GM12878 (cell line): Measurements from ENCODE around the gene KIAA0930. TPM values are rescaled to one million over a fixed set of nuclear protein-coding genes. Genes with fewer than 3 reads are reported as not detected.

ENCODE experiments used
- ATAC-seq: fragments of 200-7000 bp; cut with Tn5 transposase; 3 replicates; pipeline ENCODE4 v1.9.1; 2020; ENCODE audit warnings: mild to moderate bottlenecking, moderate library complexity
- BruUV-seq: library from RNA; stranded (reverse); fragments of 400-500 nt; replicated peaks from 2 replicates; lab custom pipeline; 2021; lab: Mats Ljungman, UMichigan
- CTCF ChIA-PET: fragments of 300-600 bp; sonication (Branson Sonifier 250); formaldehyde crosslinking; extraction: SDS; loops from one replicate; lab custom pipeline; 2021; ENCODE audit warnings: inconsistent platforms; lab: Yijun Ruan, JAX
- POLR2A ChIA-PET: fragments of 350-600 bp; formaldehyde crosslinking; extraction: SDS; loops from one replicate; lab custom pipeline; 2021; ENCODE audit warnings: inconsistent platforms; lab: Charles Lee
- RAD21 ChIA-PET: fragments of 300-600 bp; sonication (Branson Sonifier 250); formaldehyde crosslinking; loops from one replicate; lab custom pipeline; 2023; ENCODE audit warnings: antibody characterized with exemption; ENCODE audit not compliant: unreplicated experiment; lab: Charles Lee
- SMC1A ChIA-PET: fragments of 300-600 bp; sonication (Branson Sonifier 250); formaldehyde crosslinking; loops from one replicate; lab custom pipeline; 2023; ENCODE audit not compliant: unreplicated experiment, uncharacterized antibody; lab: Charles Lee
- DNase-seq: peaks from one replicate; pipeline ENCODE4 v3.0.0-alpha.2; 2011; ENCODE audit warnings: low read depth, low spot score
- FAIRE-seq: peaks from 3 replicates; lab custom pipeline; 2011; peaks lifted over from hg19 to GRCh38; lab: Jason Lieb, UNC
- H2AFZ ChIP-seq: 2 replicates; pipeline ENCODE4 v1.6.0; 2011; ENCODE audit warnings: low read depth, low read length, control low read depth; ENCODE audit not compliant: control insufficient read depth
- H3K27ac ChIP-seq: 2 replicates; pipeline ENCODE4 v1.5.1; 2011; ENCODE audit warnings: control low read depth; ENCODE audit not compliant: control insufficient read depth, insufficient read depth
- H3K27me3 ChIP-seq, 2 experiments: replicated peaks in 1 of 2; 2 replicates each; pipeline versions ENCODE4 v1.6.0 to v1.6.1; 2011; ENCODE audit warnings: low read length in 1 of 2; ENCODE audit not compliant: control insufficient read depth in 2 of 2, insufficient read depth in 2 of 2
- H3K36me3 ChIP-seq, 2 experiments: 2 replicates each; pipeline ENCODE4 v1.5.1; 2011; ENCODE audit warnings: low read length in 1 of 2; ENCODE audit not compliant: control insufficient read depth in 2 of 2, insufficient read depth in 2 of 2
- H3K4me1 ChIP-seq: 2 replicates; pipeline ENCODE4 v1.6.1; 2011; ENCODE audit warnings: mild to moderate bottlenecking, low read length, moderate library complexity, mixed read lengths; ENCODE audit not compliant: control insufficient read depth, insufficient read depth
- H3K4me2 ChIP-seq: 2 replicates; pipeline ENCODE4 v1.6.0; 2011; ENCODE audit warnings: control low read depth; ENCODE audit not compliant: control insufficient read depth, insufficient read depth
- H3K4me3 ChIP-seq: fragments of 200-600 bp; sonication (generic); 2 replicates; pipeline ENCODE4 v1.5.1; 2016
- H3K79me2 ChIP-seq: 2 replicates; pipeline ENCODE4 v1.6.0; 2011; ENCODE audit warnings: low read length; ENCODE audit not compliant: control insufficient read depth, insufficient read depth
- H3K9ac ChIP-seq: 2 replicates; pipeline ENCODE4 v1.8.0; 2011; ENCODE audit warnings: low read length, control low read depth, mixed read lengths; ENCODE audit not compliant: control insufficient read depth, insufficient read depth
- H3K9me3 ChIP-seq: replicated peaks from 3 replicates; pipeline ENCODE4 v1.5.1; 2011; ENCODE audit warnings: mild to moderate bottlenecking, low read length; ENCODE audit not compliant: control insufficient read depth, insufficient read depth
- H4K20me1 ChIP-seq: 2 replicates; pipeline ENCODE4 v1.6.0; 2011; ENCODE audit not compliant: control insufficient read depth, insufficient read depth
- BCL11A ChIP-seq: IDR thresholded peaks from 2 replicates; pipeline ENCODE4 v1.6.1; 2011; ENCODE audit warnings: low read depth, low read length
- DPF2 ChIP-seq: fragments of 450-650 bp; IDR thresholded peaks from 2 replicates; pipeline ENCODE4 v1.6.1; 2017; ENCODE audit warnings: mild to moderate bottlenecking
- ESRRA ChIP-seq: IDR thresholded peaks from 2 replicates; pipeline ENCODE4 v1.6.1; 2012; ENCODE audit warnings: mild to moderate bottlenecking, low read length, improper control_type of control experiment
- FOS ChIP-seq: IDR thresholded peaks from 3 replicates; pipeline ENCODE4 v1.6.1; 2011; ENCODE audit warnings: borderline replicate concordance; ENCODE audit not compliant: insufficient read length; ENCODE audit errors: extremely low read depth
- HDAC6 ChIP-seq: fragments of 200-600 bp; sonication (generic); IDR thresholded peaks from one replicate; pipeline ENCODE4 v1.8.0; 2017; ENCODE audit warnings: antibody characterized with exemption; ENCODE audit not compliant: unreplicated experiment
- IKZF1 ChIP-seq: fragments of 450-650 bp; conservative IDR thresholded peaks from 2 replicates; pipeline ENCODE4 v1.6.1; 2017; ENCODE audit warnings: antibody characterized with exemption, mild to moderate bottlenecking
- PAX5 ChIP-seq: IDR thresholded peaks from 2 replicates; pipeline ENCODE4 v1.6.1; 2011; ENCODE audit warnings: low read depth, low read length, borderline replicate concordance
- PRDM15 ChIP-seq: fragments of 450-650 bp; formaldehyde crosslinking; IDR thresholded peaks from 2 replicates; pipeline ENCODE4 v1.4.0; 2020; ENCODE audit warnings: mild to moderate bottlenecking, moderate library complexity
- SIN3A ChIP-seq: IDR thresholded peaks from 2 replicates; pipeline ENCODE4 v1.6.1; 2012; ENCODE audit warnings: low read depth, low read length, improper control_type of control experiment
- SMAD1 ChIP-seq: fragments of 450-650 bp; IDR thresholded peaks from 2 replicates; pipeline ENCODE4 v1.6.1; 2018; ENCODE audit warnings: mild to moderate bottlenecking, low read depth; ENCODE audit not compliant: partially characterized antibody
- WGBS: methylation state at CpG from one replicate; pipeline ENCODE4 v1.1.6; 2016; ENCODE audit warnings: low lambda C conversion rate; ENCODE audit not compliant: insufficient replicate concordance, insufficient coverage; ENCODE audit errors: missing lambda C conversion rate; 5-methylcytosine and 5-hydroxymethylcytosine counted together
- in situ Hi-C: fragments of 300-500 bp; cut with MboI; formaldehyde crosslinking; loops from 9 replicates; pipeline ENCODE4 v1.14.3; 2018; ENCODE audit warnings: mixed read lengths
- intact Hi-C: fragments of 100-400 bp; cut with micrococcal nuclease; formaldehyde crosslinking; loops from one replicate; pipeline ENCODE4 v1.14.2; 2022; ENCODE audit not compliant: unreplicated experiment
- polyA plus RNA-seq, 11 experiments: library from polyadenylated mRNA; depleted of rRNA in 4 of 11; unstranded in 6 of 11; stranded (reverse) in 5 of 11; fragments of >200 nt; fragmentation: Nextera tagmentation in 4 of 11; fragmentation: Illumina TruSeq in 1 of 11; extraction: Ambion mirVana in 4 of 11; extraction: Trizol in 1 of 11; gene quantifications; 1 replicate in 1 of 11; 2 replicates in 10 of 11; pipeline versions ENCODE4 v1.2.1 to v1.2.3, GENCODE V29; 2011 to 2016; ENCODE audit warnings: inconsistent platforms in 2 of 11, missing spikeins in 2 of 11, low read depth in 1 of 11
- total RNA-seq, 4 experiments: library from RNA; depleted of rRNA in 3 of 4; stranded (reverse); fragments of >200 nt in 3 of 4; fragmentation: Illumina TruSeq in 1 of 4; extraction: Trizol in 1 of 4; gene quantifications; 2 replicates each; pipeline versions ENCODE4 v1.2.1 to v1.2.3, GENCODE V29; 2013 to 2021
- TF ChIP-seq, protein P1 (sequence below): fragments of 450-650 bp; IDR thresholded peaks from 2 replicates; pipeline ENCODE4 v1.6.1; 2017; ENCODE audit warnings: mild to moderate bottlenecking, low read depth, inconsistent platforms; ENCODE audit not compliant: poor library complexity, severe bottlenecking

KIAA0930 gene
- total and polyA plus RNA-seq, 10 of the 15 experiments (the other 5 are each of a cell fraction or from before 2014, with no cell fraction given), result 3.6 to 125 (median 46.3) TPM

DNA sequence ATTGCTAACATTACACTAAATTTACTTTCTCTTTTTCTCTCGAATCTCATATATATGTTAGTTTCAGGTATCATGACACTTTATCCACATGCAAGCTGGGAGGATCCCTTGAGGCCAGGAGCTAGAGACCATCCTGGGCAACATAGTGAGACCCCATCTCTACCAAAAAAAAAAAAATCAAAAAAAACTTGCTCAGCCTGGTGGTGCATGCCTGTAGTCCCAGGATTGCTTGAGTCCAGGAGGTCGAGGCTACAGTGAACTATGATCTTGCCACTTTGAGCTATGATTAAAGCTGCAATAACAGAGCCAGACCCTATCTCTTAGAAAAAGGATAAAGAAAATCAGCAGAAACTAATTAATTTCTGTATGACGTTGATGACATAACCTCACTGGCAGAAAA lies 40.3 kb upstream of the KIAA0930 start:
- no TSS peak for BruUV-seq
- WGBS, result 34% methylated on average over 3 of the region's 3 CpGs
- ATAC-seq, result no peak
- no peaks in the 10 kb centered on the region for H3K9me3 ChIP-seq
- ChIA-PET SMC1A (no interaction called here), POLR2A (no interaction called here), CTCF (interaction anchor here (0.9 kb wide), 1 partner anchor 9 kb away, joined by 4 read pairs; no protein-coding TSS in a partner anchor), RAD21 (no interaction called here)
- no peak for FAIRE-seq
- no peak overlapping the region for H2AFZ ChIP-seq
- no peak overlapping the region for H3K9ac ChIP-seq
- H3K4me3 ChIP-seq, result no peak overlapping the region
- no peak overlapping the region for H3K4me2 ChIP-seq
- no peaks in the 10 kb centered on the region for H4K20me1 ChIP-seq
- no peaks in the 10 kb centered on the region for H3K36me3 ChIP-seq
- no peak overlapping the region for H3K27ac ChIP-seq
- TF ChIP-seq DPF2 (no peak), FOS (no peak), ESRRA (no peak), PRDM15 (CRISPR knock-in tag) (no peak), HDAC6 (no peak), IKZF1 (no peak), SIN3A (no peak), PAX5 (no peak), SMAD1 (no peak), BCL11A (no peak)
- TF ChIP-seq, protein P1, sequence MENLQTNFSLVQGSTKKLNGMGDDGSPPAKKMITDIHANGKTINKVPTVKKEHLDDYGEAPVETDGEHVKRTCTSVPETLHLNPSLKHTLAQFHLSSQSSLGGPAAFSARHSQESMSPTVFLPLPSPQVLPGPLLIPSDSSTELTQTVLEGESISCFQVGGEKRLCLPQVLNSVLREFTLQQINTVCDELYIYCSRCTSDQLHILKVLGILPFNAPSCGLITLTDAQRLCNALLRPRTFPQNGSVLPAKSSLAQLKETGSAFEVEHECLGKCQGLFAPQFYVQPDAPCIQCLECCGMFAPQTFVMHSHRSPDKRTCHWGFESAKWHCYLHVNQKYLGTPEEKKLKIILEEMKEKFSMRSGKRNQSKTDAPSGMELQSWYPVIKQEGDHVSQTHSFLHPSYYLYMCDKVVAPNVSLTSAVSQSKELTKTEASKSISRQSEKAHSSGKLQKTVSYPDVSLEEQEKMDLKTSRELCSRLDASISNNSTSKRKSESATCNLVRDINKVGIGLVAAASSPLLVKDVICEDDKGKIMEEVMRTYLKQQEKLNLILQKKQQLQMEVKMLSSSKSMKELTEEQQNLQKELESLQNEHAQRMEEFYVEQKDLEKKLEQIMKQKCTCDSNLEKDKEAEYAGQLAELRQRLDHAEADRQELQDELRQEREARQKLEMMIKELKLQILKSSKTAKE, result no peak
- H3K4me1 ChIP-seq, result peaks cover 8% of the 10 kb centered on the region; the same call in 1 of the 2 replicates
- in situ Hi-C loops, result no loop called here
- no peaks in the 10 kb centered on the region for H3K79me2 ChIP-seq
- no peak for DNase-seq
- intact Hi-C loops, result loop anchor here (5.0 kb wide), 1 partner anchor 36 kb away; no protein-coding TSS in a partner anchor
- H3K27me3 ChIP-seq, result no peaks in the 10 kb centered on the region; a peak in 1 of 4 replicates
